Parathyroid adenoma (tissue), 2 donors: Measurements from ENCODE around the gene MMS19.
"Not testable (repeated sequence)": the region's sequence is repeated elsewhere in the genome, so short reads cannot be mapped to it uniquely, and the experiment has no call there.

Experiments used
- H2AFZ ChIP-seq: fragments of 300-600 bp; sonication (generic); one replicate; pipeline ENCODE4 v1.7.0; 2017; ENCODE audit warnings: antibody characterized with exemption, mild to moderate bottlenecking
- H3K27ac ChIP-seq: fragments of 300-600 bp; sonication (generic); one replicate; pipeline ENCODE4 v1.7.0; 2017
- H3K27me3 ChIP-seq: fragments of 300-600 bp; sonication (generic); one replicate; pipeline ENCODE4 v1.7.0; 2017; ENCODE audit warnings: low read length; ENCODE audit not compliant: control insufficient read depth, insufficient read depth
- H3K36me3 ChIP-seq: fragments of 300-600 bp; sonication (generic); one replicate; pipeline ENCODE4 v1.7.0; 2017; ENCODE audit warnings: low read length; ENCODE audit not compliant: control insufficient read depth, insufficient read depth
- H3K4me1 ChIP-seq: fragments of 300-600 bp; sonication (generic); one replicate; pipeline ENCODE4 v1.7.0; 2017; ENCODE audit warnings: control low read depth
- H3K4me2 ChIP-seq: fragments of 300-600 bp; sonication (generic); one replicate; pipeline ENCODE4 v1.7.0; 2017; ENCODE audit warnings: low read length
- H3K4me3 ChIP-seq: fragments of 300-600 bp; sonication (generic); one replicate; pipeline ENCODE4 v1.7.0; 2017; ENCODE audit warnings: low read depth, low read length
- H3K79me2 ChIP-seq: fragments of 300-600 bp; sonication (generic); one replicate; pipeline ENCODE4 v1.7.0; 2017; ENCODE audit warnings: control low read depth
- H3K9ac ChIP-seq: fragments of 300-600 bp; sonication (generic); one replicate; pipeline ENCODE4 v1.7.0; 2017; ENCODE audit warnings: mild to moderate bottlenecking
- H3K9me3 ChIP-seq: fragments of 300-600 bp; sonication (generic); one replicate; pipeline ENCODE4 v1.7.0; 2017; ENCODE audit warnings: low read length; ENCODE audit not compliant: control insufficient read depth
- CTCF ChIP-seq: fragments of 300-600 bp; sonication (generic); IDR thresholded peaks from one replicate; pipeline ENCODE4 v1.7.0; 2017; ENCODE audit warnings: antibody characterized with exemption, mild to moderate bottlenecking
- donor health status: primary hyperparathyroidism.

MMS19 gene

GRCh38 chr10:97426776-97427570, 71.2 kb downstream of the MMS19 start:
- no peak for TF ChIP-seq CTCF
- Histone ChIP-seq H3K4me2 (peak overlapping the region; percentile 77), H3K27me3 (no peaks in the 10 kb centered on the region), H3K9me3 (no peaks in the 10 kb centered on the region), H3K36me3 (no peaks in the 10 kb centered on the region), H3K4me3 (peak overlapping the region; percentile 80), H3K79me2 (peaks cover 14% of the 10 kb centered on the region), H3K9ac (peak overlapping the region; percentile 68), H3K27ac (peak overlapping the region; percentile 83), H3K4me1 (peaks cover 8% of the 10 kb centered on the region), H2AFZ (peak overlapping the region; percentile 80)

GRCh38 chr10:97425964-97426775, 72.1 kb downstream of the MMS19 start, which contains the start of gene PGAM1:
PGAM1 (plus strand) TSS chr10:97426191; CDS start chr10:97426308, 117 bp downstream.
- Histone ChIP-seq H3K4me1 (peaks cover 8% of the 10 kb centered on the region), H3K36me3 (no peaks in the 10 kb centered on the region), H2AFZ (peak within 1 kb of the TSS; percentile 80), H3K4me2 (peak within 1 kb of the TSS; percentile 91), H3K27me3 (no peaks in the 10 kb centered on the region), H3K9me3 (no peaks in the 10 kb centered on the region), H3K9ac (peak within 1 kb of the TSS; percentile 68), H3K4me3 (peak within 1 kb of the TSS; percentile 80), H3K27ac (peak within 1 kb of the TSS; percentile 83), H3K79me2 (peaks cover 14% of the 10 kb centered on the region)
- peak; percentile 79 for TF ChIP-seq CTCF

GRCh38 chr10:97423757-97424098, 74.5 kb downstream of the MMS19 start:
- H3K79me2 ChIP-seq, result peaks cover 14% of the 10 kb centered on the region
- H3K4me2 ChIP-seq, H2AFZ ChIP-seq, H3K27ac ChIP-seq, H3K36me3 ChIP-seq, H3K9ac ChIP-seq, H3K9me3 ChIP-seq, H3K4me1 ChIP-seq, H3K27me3 ChIP-seq, H3K4me3 ChIP-seq: not testable (repeated sequence)

GRCh38 chr10:97416565-97416964, 81.7 kb downstream of the MMS19 start:
- no peak for TF ChIP-seq CTCF
- Histone ChIP-seq H3K79me2 (no peaks in the 10 kb centered on the region), H3K9ac (no peak overlapping the region), H3K27me3 (no peaks in the 10 kb centered on the region), H3K4me3 (no peak overlapping the region), H3K4me1 (peaks cover 10% of the 10 kb centered on the region), H2AFZ (no peak overlapping the region), H3K4me2 (no peak overlapping the region), H3K27ac (no peak overlapping the region), H3K36me3 (no peaks in the 10 kb centered on the region), H3K9me3 (no peaks in the 10 kb centered on the region)

GRCh38 chr10:97412891-97413304, 85.3 kb downstream of the MMS19 start:
- Histone ChIP-seq H2AFZ (no peak overlapping the region), H3K36me3 (no peaks in the 10 kb centered on the region), H3K27me3 (no peaks in the 10 kb centered on the region), H3K27ac (no peak overlapping the region), H3K9ac (no peak overlapping the region), H3K79me2 (no peaks in the 10 kb centered on the region), H3K4me3 (no peak overlapping the region), H3K4me1 (peaks cover 10% of the 10 kb centered on the region), H3K4me2 (no peak overlapping the region), H3K9me3 (no peaks in the 10 kb centered on the region)
- TF ChIP-seq CTCF, result no peak
